Neural cell (in vitro differentiated cells): ENCODE data around the gene PBX1. TPM values are rescaled to one million over a fixed set of nuclear protein-coding genes. Genes with fewer than 3 reads are reported as not detected.

Experiments
- H2AFZ ChIP-seq: fragments of 200-600, 300-800 bp; sonication (generic), shearing (Covaris generic); 2 replicates; pipeline ENCODE4 v1.6.0; 2014; ENCODE audit warnings: low read depth, mild to moderate bottlenecking, antibody characterized with exemption, low read length, moderate library complexity
- H3F3A ChIP-seq: fragments of 200-600 bp; shearing (Covaris generic); 2 replicates; pipeline ENCODE4 v1.6.1; 2016; ENCODE audit warnings: mild to moderate bottlenecking, moderate library complexity, mixed read lengths, antibody characterized with exemption, low read length; ENCODE audit not compliant: insufficient read depth, poor library complexity, severe bottlenecking
- H3K27ac ChIP-seq: fragments of 200-600, 300-800 bp; sonication (generic), shearing (Covaris generic); 2 replicates; pipeline ENCODE4 v1.5.1; 2014; ENCODE audit warnings: mild to moderate bottlenecking, low read length, moderate library complexity
- H3K27me3 ChIP-seq: fragments of 300-800, 200-600 bp; sonication (generic), shearing (Covaris generic); 2 replicates; pipeline ENCODE4 v1.6.0; 2014; ENCODE audit warnings: mild to moderate bottlenecking, low read depth, low read length, moderate library complexity; ENCODE audit not compliant: insufficient read depth
- H3K36me3 ChIP-seq: fragments of 300-800, 200-600 bp; sonication (generic), shearing (Covaris generic); 2 replicates; pipeline ENCODE4 v1.5.1; 2014; ENCODE audit warnings: mild to moderate bottlenecking, antibody characterized with exemption, low read length, moderate library complexity; ENCODE audit not compliant: insufficient read depth
- H3K4me2 ChIP-seq: fragments of 300-800, 200-600 bp; sonication (generic), shearing (Covaris generic); 2 replicates; pipeline ENCODE4 v1.6.0; 2014; ENCODE audit warnings: mild to moderate bottlenecking, low read length
- H3K4me3 ChIP-seq: fragments of 300-800, 200-600 bp; sonication (generic), shearing (Covaris generic); 2 replicates; pipeline ENCODE4 v1.5.1; 2014; ENCODE audit warnings: mild to moderate bottlenecking, low read length, moderate library complexity
- H3K79me2 ChIP-seq: fragments of 200-600 bp; shearing (Covaris generic); replicated peaks from 2 replicates; pipeline ENCODE4 v1.6.0; 2014; ENCODE audit warnings: mild to moderate bottlenecking, low read length, moderate library complexity; ENCODE audit not compliant: insufficient read depth
- H3K9ac ChIP-seq: fragments of 300-800, 200-600 bp; sonication (generic), shearing (Covaris generic); 2 replicates; pipeline ENCODE4 v1.6.1; 2016; ENCODE audit warnings: mild to moderate bottlenecking, low read length, mixed read lengths
- H3K9me2 ChIP-seq: fragments of 200-600 bp; shearing (Covaris generic); 2 replicates; pipeline ENCODE4 v1.6.1; 2016; ENCODE audit warnings: mild to moderate bottlenecking, low read length, mixed read lengths; ENCODE audit not compliant: insufficient read depth
- H3K9me3 ChIP-seq: fragments of 200-600, 300-800 bp; sonication (generic), shearing (Covaris generic); 2 replicates; pipeline ENCODE4 v1.6.1; 2016; ENCODE audit warnings: mild to moderate bottlenecking, mixed run types, low read length, moderate library complexity, mixed read lengths
- H4K20me1 ChIP-seq: fragments of 200-600 bp; shearing (Covaris generic); 2 replicates; pipeline ENCODE4 v1.6.1; 2016; ENCODE audit warnings: mild to moderate bottlenecking, mixed run types; ENCODE audit not compliant: insufficient read depth
- EP300 ChIP-seq: fragments of 450-650 bp; conservative IDR thresholded peaks from 2 replicates; pipeline ENCODE4 v1.6.1; 2014; ENCODE audit warnings: antibody characterized with exemption, mild to moderate bottlenecking, moderate library complexity; ENCODE audit not compliant: poor library complexity, severe bottlenecking
- EZH2 ChIP-seq: fragments of 200-600, 300-800 bp; shearing (Covaris generic), sonication (generic); IDR thresholded peaks from 2 replicates; pipeline ENCODE4 v1.6.1; 2014; ENCODE audit warnings: antibody characterized with exemption, low read length, borderline replicate concordance, mild to moderate bottlenecking; ENCODE audit not compliant: insufficient read depth, poor library complexity, severe bottlenecking
- MXI1 ChIP-seq: fragments of 450-650 bp; conservative IDR thresholded peaks from 2 replicates; pipeline ENCODE4 v1.6.1; 2014; ENCODE audit warnings: antibody characterized with exemption, mild to moderate bottlenecking; ENCODE audit not compliant: poor library complexity, severe bottlenecking
- POLR2AphosphoS5 ChIP-seq: IDR thresholded peaks from 2 replicates; pipeline ENCODE4 v1.6.1; 2012
- RAD21 ChIP-seq: fragments of 450-650 bp; conservative IDR thresholded peaks from 2 replicates; pipeline ENCODE4 v1.6.1; 2014; ENCODE audit warnings: antibody characterized with exemption, mild to moderate bottlenecking, moderate library complexity
- SMC3 ChIP-seq: fragments of 450-650 bp; conservative IDR thresholded peaks from 2 replicates; pipeline ENCODE4 v1.6.1; 2014; ENCODE audit warnings: antibody characterized with exemption, mild to moderate bottlenecking, moderate library complexity; ENCODE audit not compliant: poor library complexity
- TAF1 ChIP-seq: IDR thresholded peaks from 2 replicates; pipeline ENCODE4 v1.6.1; 2012; ENCODE audit warnings: low read depth
- polyA plus RNA-seq: library from polyadenylated mRNA; depleted of rRNA; stranded (reverse); fragments of >200 nt; gene quantifications from 2 replicates; pipeline ENCODE4 v1.2.3, GENCODE V29; 2014
- TF ChIP-seq, protein P1 (sequence below): fragments of 450-650 bp; IDR thresholded peaks from 2 replicates; pipeline ENCODE4 v1.5.1; 2014; ENCODE audit warnings: antibody characterized with exemption, mild to moderate bottlenecking, moderate library complexity; ENCODE audit not compliant: poor library complexity, severe bottlenecking
- TF ChIP-seq, protein P2 (sequence below): IDR thresholded peaks from 2 replicates; pipeline ENCODE4 v1.6.1; 2012; ENCODE audit warnings: borderline replicate concordance

PBX1 gene
- polyA plus RNA-seq, 1 donor from 2014 or later = 42.4 TPM

DNA sequence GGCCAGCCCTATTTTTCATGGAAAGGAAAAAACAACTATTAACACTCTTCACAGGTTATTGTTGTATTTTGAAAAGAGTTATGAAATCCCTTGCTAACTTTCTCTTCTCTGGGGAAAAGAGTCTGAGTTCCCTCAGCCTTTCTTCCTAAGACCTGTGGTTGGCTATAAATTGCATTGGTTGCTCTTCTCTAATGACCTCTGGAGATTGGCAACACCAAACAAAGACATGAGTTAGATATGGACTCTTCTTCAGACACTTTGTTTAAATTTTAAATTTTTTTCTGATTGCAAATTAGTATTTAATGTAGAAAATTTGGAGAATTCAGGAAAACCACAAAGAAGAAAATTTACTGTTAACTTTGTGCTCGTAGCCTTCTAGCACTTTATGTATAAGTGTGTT lies 275.7 kb downstream of the PBX1 start:
- no peaks in the 10 kb centered on the region for H4K20me1 ChIP-seq
- no peak overlapping the region for H3K4me2 ChIP-seq
- H3K27me3 ChIP-seq = no peaks in the 10 kb centered on the region
- H3K9me2 ChIP-seq = no peaks in the 10 kb centered on the region
- H3F3A ChIP-seq = peaks cover 17% of the 10 kb centered on the region
- peaks cover 5% of the 10 kb centered on the region for H3K36me3 ChIP-seq
- H3K79me2 ChIP-seq = peaks cover 10% of the 10 kb centered on the region
- H3K4me3 ChIP-seq = no peak overlapping the region
- no peak overlapping the region for H3K27ac ChIP-seq
- no peaks in the 10 kb centered on the region for H3K9me3 ChIP-seq
- no peak overlapping the region for H2AFZ ChIP-seq
- no peak overlapping the region for H3K9ac ChIP-seq
- TF ChIP-seq, protein P1, sequence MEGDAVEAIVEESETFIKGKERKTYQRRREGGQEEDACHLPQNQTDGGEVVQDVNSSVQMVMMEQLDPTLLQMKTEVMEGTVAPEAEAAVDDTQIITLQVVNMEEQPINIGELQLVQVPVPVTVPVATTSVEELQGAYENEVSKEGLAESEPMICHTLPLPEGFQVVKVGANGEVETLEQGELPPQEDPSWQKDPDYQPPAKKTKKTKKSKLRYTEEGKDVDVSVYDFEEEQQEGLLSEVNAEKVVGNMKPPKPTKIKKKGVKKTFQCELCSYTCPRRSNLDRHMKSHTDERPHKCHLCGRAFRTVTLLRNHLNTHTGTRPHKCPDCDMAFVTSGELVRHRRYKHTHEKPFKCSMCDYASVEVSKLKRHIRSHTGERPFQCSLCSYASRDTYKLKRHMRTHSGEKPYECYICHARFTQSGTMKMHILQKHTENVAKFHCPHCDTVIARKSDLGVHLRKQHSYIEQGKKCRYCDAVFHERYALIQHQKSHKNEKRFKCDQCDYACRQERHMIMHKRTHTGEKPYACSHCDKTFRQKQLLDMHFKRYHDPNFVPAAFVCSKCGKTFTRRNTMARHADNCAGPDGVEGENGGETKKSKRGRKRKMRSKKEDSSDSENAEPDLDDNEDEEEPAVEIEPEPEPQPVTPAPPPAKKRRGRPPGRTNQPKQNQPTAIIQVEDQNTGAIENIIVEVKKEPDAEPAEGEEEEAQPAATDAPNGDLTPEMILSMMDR = no peak
- TF ChIP-seq TAF1 (no peak), MXI1 (no peak), POLR2AphosphoS5 (no peak), RAD21 (no peak), EZH2 (no peak), EP300 (no peak), SMC3 (no peak)
- TF ChIP-seq, protein P2, sequence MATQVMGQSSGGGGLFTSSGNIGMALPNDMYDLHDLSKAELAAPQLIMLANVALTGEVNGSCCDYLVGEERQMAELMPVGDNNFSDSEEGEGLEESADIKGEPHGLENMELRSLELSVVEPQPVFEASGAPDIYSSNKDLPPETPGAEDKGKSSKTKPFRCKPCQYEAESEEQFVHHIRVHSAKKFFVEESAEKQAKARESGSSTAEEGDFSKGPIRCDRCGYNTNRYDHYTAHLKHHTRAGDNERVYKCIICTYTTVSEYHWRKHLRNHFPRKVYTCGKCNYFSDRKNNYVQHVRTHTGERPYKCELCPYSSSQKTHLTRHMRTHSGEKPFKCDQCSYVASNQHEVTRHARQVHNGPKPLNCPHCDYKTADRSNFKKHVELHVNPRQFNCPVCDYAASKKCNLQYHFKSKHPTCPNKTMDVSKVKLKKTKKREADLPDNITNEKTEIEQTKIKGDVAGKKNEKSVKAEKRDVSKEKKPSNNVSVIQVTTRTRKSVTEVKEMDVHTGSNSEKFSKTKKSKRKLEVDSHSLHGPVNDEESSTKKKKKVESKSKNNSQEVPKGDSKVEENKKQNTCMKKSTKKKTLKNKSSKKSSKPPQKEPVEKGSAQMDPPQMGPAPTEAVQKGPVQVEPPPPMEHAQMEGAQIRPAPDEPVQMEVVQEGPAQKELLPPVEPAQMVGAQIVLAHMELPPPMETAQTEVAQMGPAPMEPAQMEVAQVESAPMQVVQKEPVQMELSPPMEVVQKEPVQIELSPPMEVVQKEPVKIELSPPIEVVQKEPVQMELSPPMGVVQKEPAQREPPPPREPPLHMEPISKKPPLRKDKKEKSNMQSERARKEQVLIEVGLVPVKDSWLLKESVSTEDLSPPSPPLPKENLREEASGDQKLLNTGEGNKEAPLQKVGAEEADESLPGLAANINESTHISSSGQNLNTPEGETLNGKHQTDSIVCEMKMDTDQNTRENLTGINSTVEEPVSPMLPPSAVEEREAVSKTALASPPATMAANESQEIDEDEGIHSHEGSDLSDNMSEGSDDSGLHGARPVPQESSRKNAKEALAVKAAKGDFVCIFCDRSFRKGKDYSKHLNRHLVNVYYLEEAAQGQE = no peak

DNA sequence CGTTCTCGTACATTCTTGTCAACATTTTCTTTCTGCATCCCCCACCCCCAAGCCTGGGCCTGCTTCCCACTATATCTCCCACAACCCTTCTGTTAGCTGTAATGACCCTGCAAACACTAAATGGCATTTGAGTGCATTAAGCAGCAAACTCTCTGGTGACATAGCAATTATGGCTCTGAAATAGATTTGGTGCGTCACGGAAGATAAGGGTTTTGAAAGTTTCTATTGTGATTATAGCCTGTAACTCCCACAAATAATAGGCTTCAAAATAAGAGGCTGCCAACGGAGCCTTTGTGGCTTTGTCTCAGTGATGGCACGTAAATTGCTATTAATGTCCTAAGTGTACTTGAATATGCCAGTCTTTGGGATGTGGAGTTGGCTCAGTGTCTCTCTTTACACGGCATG lies 277.6 kb downstream of the PBX1 start:
- TF ChIP-seq EZH2 = no peak
- no peak for TF ChIP-seq SMC3
- TF ChIP-seq TAF1 = no peak
- TF ChIP-seq POLR2AphosphoS5 = peak; percentile 95
- TF ChIP-seq, protein P2 = peak; percentile 85
- peak; percentile 41 for TF ChIP-seq RAD21
- TF ChIP-seq MXI1 = peak; percentile 46
- TF ChIP-seq EP300 = peak; percentile 100
- TF ChIP-seq, protein P1 = no peak
- no peaks in the 10 kb centered on the region for H3K9me3 ChIP-seq
- H3K27ac ChIP-seq = peak overlapping the region; percentile 89
- H3K4me3 ChIP-seq = peak overlapping the region; percentile 40
- H3K79me2 ChIP-seq = peaks cover 10% of the 10 kb centered on the region
- no peaks in the 10 kb centered on the region for H3K9me2 ChIP-seq
- H3F3A ChIP-seq = peaks cover 15% of the 10 kb centered on the region
- H3K4me2 ChIP-seq = peak overlapping the region; percentile 18
- H3K9ac ChIP-seq = peak overlapping the region; percentile 50
- H3K36me3 ChIP-seq = peaks cover 11% of the 10 kb centered on the region
- H2AFZ ChIP-seq = no peak overlapping the region
- H4K20me1 ChIP-seq = no peaks in the 10 kb centered on the region
- no peaks in the 10 kb centered on the region for H3K27me3 ChIP-seq
